GM23248 (cell line): Measurements from ENCODE around the gene MED22.

Source experiments
- EZH2 ChIP-seq: fragments of 200-600 bp; sonication (generic); IDR thresholded peaks from 2 replicates; pipeline ENCODE4 v1.6.1; 2018; ENCODE audit warnings: antibody characterized with exemption, mild to moderate bottlenecking; ENCODE audit not compliant: insufficient read depth, poor library complexity, severe bottlenecking
- EZH2phosphoT487 ChIP-seq: fragments of 200-600 bp; sonication (generic); IDR thresholded peaks from 2 replicates; pipeline ENCODE4 v1.6.1; 2018; ENCODE audit warnings: antibody characterized with exemption, moderate library complexity, mild to moderate bottlenecking, low read depth; ENCODE audit not compliant: insufficient read depth

GRCh38 chr9:133340916-133341315 is 7.0 kb downstream of the MED22 start:
- TF ChIP-seq EZH2phosphoT487: no peak
- TF ChIP-seq EZH2: no peak
